H7 (cell line): ENCODE data around the gene NUP98. TPM values are rescaled to one million over a fixed set of nuclear protein-coding genes. Genes with fewer than 3 reads are reported as not detected.
"Not testable (repeated sequence)": the region's sequence is repeated elsewhere in the genome, so short reads cannot be mapped to it uniquely, and the experiment has no call there.

ENCODE experiments used
- DNase-seq: peaks from one replicate; pipeline ENCODE4 v3.0.0; 2012
- H3K27me3 ChIP-seq: 2 replicates; pipeline ENCODE4 v1.6.0; 2011; ENCODE audit warnings: mild to moderate bottlenecking, low read length; ENCODE audit not compliant: control insufficient read depth, insufficient read depth
- H3K36me3 ChIP-seq: replicated peaks from 2 replicates; pipeline ENCODE4 v1.5.1; 2011; ENCODE audit warnings: low read length; ENCODE audit not compliant: control insufficient read depth, insufficient read depth
- H3K4me3 ChIP-seq: 2 replicates; pipeline ENCODE4 v1.5.1; 2011; ENCODE audit warnings: low read depth, mild to moderate bottlenecking, control low read depth, low read length, moderate library complexity; ENCODE audit not compliant: insufficient read depth
- total RNA-seq: library from RNA; depleted of rRNA; stranded (reverse); fragments of >200 nt; shearing (Covaris generic); gene quantifications from 2 replicates; pipeline ENCODE4 v1.2.3, GENCODE V29; 2014

NUP98 gene
- total RNA-seq, 1 experiment from 2014 or later = 132 TPM

DNA sequence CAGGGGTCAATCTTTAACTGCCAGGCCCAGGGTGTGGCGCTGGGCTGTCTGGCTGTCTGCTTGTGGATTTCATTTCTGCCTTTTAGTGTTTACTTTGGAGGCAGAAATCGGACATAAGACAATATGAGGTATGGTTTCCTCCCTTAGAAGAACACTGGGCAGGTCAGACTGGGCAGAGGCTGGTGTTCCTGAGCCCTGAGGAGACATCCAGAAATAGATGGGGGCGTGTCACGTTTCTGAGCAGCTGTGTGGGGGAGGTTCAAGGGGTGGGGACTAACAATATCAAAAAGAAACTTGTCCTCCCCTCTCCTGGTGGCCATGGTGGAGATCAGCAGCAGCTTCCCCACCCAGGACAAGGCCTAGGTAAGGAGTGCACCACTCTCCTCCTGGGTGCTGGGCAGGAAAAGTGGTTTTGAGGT lies 152.5 kb downstream of the NUP98 start, which contains the start of gene ART1:
ART1 (plus strand) TSS at position 312 of the 419 bp plus-strand sequence. CDS start 14,086 bp downstream, outside the sequence.
- Histone ChIP-seq H3K27me3 (peaks cover 7% of the 10 kb centered on the region), H3K4me3 (no peak within 1 kb of the TSS), H3K36me3 (no peaks in the 10 kb centered on the region)
- no peak for DNase-seq

DNA sequence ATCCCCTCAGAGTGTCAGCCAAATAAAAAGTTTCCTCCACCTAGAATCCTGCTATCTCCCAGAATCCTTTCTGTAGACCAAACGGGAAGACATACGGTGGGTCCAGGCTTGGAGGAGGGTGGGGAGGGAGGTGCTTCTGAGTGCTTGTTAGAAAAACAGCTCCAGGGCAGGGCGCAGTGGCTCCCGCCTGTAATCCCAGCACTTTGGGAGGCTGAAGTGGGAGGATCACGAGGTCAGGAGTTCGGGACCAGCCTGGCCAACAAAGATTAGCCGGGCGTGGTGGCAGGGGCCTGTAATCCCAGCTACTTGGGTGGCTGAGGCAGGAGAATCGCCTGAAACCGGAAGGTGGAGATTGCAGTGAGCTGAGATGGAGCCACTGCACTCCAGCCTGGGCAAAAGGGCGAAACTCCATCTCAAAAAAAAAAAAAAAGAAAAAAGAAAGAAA lies 154.2 kb downstream of the NUP98 start:
- H3K4me3 ChIP-seq = peak overlapping the region; percentile 59

DNA sequence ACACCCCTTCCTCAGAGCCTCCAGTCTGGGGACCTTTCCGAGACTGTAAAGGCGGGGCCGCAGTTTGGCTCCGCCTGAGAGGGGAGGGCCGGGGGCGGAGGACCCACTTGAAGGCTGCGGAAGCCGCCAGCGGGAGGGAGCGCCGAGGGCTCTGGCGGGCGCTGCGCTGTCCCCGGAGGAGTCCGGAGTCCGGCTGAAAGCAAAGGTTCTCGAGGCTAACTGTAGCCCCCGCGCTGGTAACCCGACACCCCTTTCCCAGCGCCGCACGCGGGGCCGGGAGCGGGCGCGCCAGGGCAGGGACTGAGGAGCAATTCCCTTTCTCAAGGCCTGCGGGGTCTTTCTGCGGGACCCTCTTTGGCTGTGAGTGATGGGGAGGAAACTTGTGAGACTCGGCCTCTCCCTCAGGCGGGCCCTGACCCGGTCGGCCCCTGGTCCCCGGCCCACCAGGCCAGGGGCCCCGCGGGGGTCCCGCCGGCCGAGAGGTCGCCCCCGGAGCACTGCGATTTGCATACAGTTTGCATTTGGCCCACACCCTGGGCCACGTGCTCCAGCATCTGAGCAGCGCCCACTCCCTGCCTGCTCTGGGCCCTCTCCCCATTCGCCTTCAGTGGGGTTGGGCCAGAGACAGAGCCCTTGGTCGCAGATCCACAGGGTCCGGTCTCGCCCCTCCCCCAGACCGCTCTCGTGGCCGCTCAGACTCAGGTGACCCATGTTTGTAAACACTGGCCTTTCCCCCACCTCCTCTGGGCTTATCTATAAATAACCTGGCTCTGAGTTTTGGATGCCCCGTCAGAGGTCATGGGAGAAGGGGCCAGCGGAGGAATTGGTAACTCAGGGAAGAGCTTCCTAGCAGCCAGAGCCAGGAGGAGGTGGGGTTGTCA lies 155.0 kb downstream of the NUP98 start:
- peak; percentile 99 for DNase-seq
- Histone ChIP-seq H3K4me3 (peak overlapping the region; percentile 59), H3K27me3 (peaks cover 7% of the 10 kb centered on the region)

More for the DNA sequence above, 154.2 kb downstream of the NUP98 start:
- not testable (repeated sequence) for DNase-seq, H3K27me3 ChIP-seq, H3K36me3 ChIP-seq

DNA sequence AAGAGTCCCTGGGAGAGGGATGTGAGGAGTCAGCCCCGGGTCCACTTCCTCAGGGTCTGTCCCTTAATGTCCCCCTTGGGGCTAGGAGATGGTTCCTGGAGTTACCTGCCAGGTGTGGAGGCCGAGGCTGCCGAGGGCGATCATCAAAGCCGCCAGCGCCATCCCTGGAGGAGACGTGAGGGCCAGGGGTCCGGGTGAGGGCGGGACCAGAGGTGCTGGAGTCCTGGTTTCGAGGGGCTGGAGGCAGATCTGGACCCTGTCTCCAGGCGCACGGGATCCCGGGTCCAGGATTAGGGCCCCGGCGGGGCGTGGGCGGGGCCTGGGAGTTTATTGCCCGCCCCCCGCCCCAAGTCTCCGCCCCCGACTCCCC lies 155.7 kb downstream of the NUP98 start, which contains the start of gene ART5:
ART5 (minus strand) TSS at position 292 of the 370 bp plus-strand sequence; CDS start at position 162, 130 bp downstream.
- Histone ChIP-seq H3K36me3 (no peaks in the 10 kb centered on the region), H3K4me3 (peak within 1 kb of the TSS; percentile 59), H3K27me3 (peaks cover 7% of the 10 kb centered on the region)
- no peak for DNase-seq

More for the DNA sequence above, 155.0 kb downstream of the NUP98 start:
- no peaks in the 10 kb centered on the region for H3K36me3 ChIP-seq

DNA sequence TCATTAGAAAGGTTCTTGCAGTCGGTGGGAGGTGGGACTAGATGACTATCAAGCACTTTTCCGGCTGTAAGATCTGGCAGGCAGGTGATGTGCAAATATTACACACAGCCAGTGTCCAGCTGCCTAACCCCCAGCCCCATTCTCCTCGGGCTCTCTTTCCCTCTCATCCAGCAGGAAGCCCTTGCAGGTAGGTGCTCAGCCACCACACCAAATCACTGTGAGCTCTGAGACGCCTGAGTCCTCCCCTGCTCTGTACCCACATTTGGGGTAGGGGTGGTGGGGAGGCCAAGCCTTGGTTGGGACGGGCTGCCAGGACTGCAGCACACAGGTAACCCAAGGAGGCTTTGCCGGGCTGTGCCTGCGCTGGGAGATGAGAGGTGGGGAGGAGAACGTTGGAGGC lies 156.2 kb downstream of the NUP98 start:
- DNase-seq = peak; percentile 57
- peaks cover 7% of the 10 kb centered on the region for H3K27me3 ChIP-seq
- peak overlapping the region; percentile 45; the same call in 1 of the 2 replicates for H3K4me3 ChIP-seq
- no peaks in the 10 kb centered on the region for H3K36me3 ChIP-seq

DNA sequence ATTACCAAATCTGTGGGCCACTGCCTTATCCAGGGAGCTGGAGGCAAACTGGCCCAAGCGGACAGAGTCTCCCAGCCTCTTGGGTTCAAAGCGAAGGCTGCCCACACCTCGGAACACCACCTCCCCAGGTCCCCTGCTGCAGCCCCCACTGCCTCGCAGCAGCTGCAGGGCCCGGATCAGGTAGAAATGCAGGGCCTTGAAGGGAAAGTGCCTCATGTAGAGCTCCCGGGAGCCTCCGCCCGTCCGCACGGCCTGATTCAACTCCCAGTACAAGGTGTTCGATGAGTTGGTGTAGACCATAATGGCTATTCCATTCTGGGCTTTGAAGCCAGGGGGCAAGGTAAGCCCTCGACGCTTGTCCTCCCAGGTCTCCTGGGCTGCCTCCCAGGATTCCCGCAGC lies 157.5 kb downstream of the NUP98 start:
- Histone ChIP-seq H3K36me3 (no peaks in the 10 kb centered on the region), H3K4me3 (no peak overlapping the region), H3K27me3 (peaks cover 7% of the 10 kb centered on the region)
- no peak for DNase-seq

DNA sequence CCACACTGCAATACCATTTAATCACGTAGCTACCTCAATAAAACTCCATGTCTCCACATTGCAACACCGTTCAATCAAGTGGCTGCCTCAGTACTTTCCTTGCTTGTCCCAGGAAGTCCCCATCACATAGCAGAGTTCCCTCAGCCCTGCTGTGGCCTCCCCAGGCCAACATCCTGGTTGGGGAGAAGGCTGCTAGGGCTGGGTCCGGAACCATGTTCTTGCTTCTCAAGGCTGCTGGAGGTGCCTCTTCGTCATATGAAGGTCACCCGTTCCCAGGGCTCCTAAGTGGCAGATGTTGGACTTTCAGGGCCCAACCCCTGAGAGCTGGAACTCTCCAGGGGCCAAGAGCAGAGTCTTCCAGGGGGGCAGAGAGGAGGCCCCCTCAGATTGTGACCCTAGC lies 158.8 kb downstream of the NUP98 start:
- Histone ChIP-seq H3K27me3 (peaks cover 7% of the 10 kb centered on the region), H3K36me3 (no peaks in the 10 kb centered on the region), H3K4me3 (no peak overlapping the region)
- no peak for DNase-seq

DNA sequence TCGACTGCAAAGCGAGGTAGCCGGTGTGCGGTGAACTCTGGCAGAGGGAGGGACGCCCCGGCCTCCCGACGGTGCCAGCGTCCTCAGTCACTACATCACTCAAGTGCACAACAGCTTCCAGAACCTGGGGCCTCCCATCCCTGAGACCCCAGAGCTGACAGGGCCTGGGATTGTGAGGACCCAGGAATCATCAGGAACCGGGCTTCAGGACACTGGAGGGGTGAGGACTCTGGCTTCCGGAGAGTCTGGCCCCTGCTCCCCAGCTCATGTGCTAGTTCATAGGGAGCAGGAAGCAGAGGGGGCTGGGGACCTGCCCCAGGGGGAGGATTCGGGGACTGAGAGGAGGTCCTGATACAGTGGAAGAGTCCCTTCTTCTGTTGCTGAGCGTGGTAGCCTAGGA lies 160.2 kb downstream of the NUP98 start:
- Histone ChIP-seq H3K4me3 (no peak overlapping the region), H3K36me3 (no peaks in the 10 kb centered on the region), H3K27me3 (peaks cover 7% of the 10 kb centered on the region)
- DNase-seq = no peak

DNA sequence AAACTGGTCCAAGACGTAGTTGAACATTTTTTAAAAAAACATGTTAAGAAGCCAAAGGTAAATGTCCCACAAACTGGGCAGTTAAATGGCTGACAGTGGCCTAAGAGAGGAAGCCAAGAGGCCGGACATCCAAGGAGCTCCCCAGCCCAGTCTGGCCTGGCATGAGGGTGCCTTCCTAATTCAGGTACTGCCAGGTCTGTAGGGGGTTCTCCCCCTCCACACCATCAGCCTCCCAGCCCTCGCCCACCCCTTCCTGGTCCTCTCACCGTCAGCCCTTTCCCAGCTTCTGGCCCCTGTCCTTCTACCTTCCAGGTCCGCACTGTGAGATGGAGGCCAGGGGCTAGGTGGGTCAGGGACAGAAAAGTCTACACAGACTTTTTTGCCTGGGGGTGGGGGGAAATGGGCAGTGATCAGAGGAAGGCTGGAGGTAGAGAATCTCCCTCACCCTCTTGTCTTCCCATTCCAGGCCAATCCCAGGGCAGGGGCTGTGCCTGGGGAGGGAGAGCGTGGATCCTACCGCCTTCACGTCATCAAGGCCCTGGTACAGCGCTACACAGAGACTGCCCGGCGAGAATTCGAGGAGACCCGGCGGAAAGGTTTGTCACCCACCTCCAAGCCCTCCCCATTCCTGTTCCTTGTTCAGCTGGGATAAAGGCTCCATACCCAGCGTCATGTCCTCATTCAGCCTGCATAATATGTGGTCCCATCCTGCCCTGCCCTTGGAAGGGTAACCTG lies 161.5 kb downstream of the NUP98 start:
- H3K4me3 ChIP-seq = no peak overlapping the region
- H3K36me3 ChIP-seq = no peaks in the 10 kb centered on the region
- peak; percentile 16 for DNase-seq
- H3K27me3 ChIP-seq = no peaks in the 10 kb centered on the region; the same call in 1 of the 2 replicates

DNA sequence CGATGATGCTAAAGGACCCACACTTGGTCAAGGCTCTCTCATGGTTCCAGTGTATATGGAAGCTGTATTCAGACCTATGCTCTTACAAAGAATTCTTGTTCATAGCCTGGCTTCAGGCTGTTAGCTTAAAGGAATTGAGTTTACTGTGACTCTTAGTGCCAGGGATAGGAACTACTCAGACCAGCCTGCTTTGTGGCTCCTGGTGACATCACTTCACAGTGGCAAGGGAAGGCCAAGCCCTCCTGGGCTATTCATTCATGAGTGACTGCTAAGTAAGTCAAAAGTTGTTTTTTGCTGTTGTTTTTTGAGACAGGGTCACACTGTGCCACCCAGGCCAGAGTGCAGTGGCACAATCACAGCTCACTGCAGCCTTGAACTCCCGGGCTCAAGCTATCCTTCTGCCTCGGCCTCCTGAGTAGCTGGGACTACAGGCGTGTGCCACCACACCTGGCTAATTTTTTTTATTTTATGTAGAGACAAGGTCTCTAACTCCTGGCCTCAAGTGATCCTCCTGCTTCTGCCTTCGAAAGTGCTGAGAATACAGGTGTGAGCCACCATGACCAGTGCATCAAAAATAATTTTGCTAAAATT lies 165.2 kb downstream of the NUP98 start:
- Histone ChIP-seq H3K27me3 (no peaks in the 10 kb centered on the region), H3K36me3 (no peaks in the 10 kb centered on the region), H3K4me3 (no peak overlapping the region)
- DNase-seq = no peak

DNA sequence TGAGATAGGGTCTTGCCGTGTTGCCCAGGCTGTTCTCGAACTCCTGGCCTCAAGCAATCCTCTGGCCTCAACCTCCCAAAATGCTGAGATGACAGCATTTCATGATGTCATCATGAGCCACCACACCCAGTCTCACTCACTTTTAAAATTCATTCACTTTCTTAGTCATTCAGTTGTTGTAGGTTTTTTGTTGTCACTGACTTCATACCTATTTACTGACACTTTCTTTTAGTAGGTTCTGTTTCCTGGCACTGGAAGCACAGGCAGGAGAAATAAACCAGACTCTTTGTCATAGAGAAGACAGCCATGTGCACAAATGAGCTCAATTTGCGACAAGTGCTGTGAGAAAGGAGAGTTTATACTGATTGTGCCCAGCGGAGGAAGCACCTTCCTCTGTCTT lies 166.0 kb downstream of the NUP98 start:
- no peaks in the 10 kb centered on the region for H3K36me3 ChIP-seq
- no peak for DNase-seq
- no peaks in the 10 kb centered on the region for H3K27me3 ChIP-seq
- H3K4me3 ChIP-seq = no peak overlapping the region

DNA sequence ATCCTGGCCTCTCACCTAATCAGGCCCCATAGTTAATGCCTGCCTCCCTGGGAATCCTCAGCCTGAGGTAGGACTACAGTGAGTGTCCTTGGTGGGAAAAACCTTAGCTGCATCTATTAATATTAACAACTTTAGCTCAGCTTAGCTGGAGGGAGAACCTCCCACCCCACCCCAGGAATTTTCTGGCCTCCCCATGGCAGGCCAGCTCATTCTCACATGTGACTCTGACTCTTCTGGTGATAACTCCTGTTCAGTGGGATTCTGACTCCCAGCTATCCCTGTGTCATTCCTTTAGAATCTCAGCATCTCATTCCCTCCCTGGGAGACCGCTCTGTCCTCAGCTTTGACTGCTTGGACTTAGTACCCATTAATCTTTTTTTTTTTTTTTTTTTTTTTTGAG lies 170.1 kb downstream of the NUP98 start:
- H3K36me3 ChIP-seq = no peaks in the 10 kb centered on the region
- H3K4me3 ChIP-seq = no peak overlapping the region
- DNase-seq = no peak
- no peaks in the 10 kb centered on the region for H3K27me3 ChIP-seq

DNA sequence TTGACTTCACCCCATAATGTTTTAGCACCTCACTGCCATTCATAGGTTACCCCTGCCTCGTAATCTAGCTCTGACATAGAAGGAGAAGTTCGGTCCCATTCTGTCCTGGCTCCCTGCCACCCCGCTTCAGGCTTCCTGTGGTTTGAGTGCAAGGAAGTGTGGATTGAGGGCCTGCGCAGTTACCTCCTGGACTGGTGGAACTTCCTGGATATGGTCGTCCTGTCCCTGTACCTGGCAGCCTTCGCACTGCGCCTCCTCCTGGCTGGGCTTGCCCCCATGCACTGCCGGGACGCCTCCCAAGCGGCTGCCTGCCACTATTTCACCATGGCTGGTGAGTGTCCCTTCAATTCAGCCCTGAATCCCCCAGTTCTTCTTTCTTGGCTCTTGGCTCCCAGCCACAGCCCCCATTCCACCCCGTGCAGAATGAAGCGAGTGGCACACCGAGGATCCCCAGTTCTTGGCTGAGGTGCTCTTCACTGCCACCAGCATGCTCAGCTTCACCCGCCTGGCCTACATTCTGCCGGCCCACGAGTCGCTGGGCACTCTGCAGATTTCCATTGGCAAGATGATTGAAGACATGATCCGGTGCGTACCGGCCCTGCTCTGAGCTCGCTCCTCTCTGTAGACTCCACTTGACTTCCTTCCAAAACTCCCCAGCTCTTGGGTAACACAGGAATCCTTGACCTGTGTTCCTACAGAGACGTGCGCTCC lies 170.9 kb downstream of the NUP98 start:
- H3K27me3 ChIP-seq = no peaks in the 10 kb centered on the region
- peak; percentile 64 for DNase-seq
- H3K4me3 ChIP-seq = no peak overlapping the region
- H3K36me3 ChIP-seq = no peaks in the 10 kb centered on the region
